Measurements from ENCODE around the gene PIK3CA. TPM values are rescaled to one million over a fixed set of nuclear protein-coding genes. Genes with fewer than 3 reads are reported as not detected.
A peak's percentile ranks its signal among the peaks of the same experiment; 100 is the strongest.

Gene PIK3CA
- total RNA-seq, 2 donors from 2014 or later: 6.3 to 11.7 TPM

DNA sequence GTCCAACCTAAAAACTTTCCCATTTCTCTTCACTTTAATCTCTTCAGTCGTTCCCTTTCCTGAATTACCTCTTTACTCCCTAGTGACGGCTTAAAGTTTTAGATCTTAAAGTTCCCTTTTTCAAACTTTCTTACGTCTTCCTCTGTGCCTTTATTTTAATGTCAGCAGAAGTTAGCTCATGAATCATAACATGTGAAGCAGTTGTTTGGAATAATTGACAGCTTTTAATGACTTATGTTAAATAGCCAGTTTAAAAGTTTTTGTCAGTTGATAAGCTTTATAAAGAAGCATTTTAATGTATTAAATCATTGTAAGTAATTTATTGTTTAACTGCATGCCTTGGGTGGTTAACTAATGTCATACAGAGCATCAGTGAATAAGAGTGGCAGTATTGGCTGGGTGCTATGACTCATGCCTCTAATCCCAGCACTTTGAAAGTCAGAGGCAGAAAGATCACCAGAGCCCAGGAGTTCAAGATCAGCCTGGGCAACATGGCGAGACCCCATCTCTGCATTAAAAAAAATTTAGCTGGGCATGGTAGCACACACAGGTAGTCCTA is 33.9 kb downstream of the PIK3CA start:
- H3K27ac ChIP-seq: no peak overlapping the region

DNA sequence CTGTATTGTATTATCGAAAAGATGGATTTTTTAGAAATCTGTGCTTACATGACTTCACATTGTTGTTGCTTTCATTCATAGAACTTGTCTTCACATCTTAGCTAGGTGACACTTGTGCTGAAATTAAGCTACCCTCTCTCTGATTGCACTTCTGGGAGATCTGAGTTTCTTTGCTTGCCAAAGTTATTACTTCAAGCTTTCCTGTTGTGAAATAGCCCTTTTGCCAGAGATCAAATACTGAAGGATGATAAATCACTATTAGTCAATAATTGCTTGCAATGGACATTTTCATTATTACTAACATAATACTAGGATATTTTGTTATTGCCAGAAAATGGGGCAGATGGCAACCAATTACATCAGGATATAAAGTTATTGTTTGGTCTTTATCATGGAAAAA is 34.7 kb downstream of the PIK3CA start:
- Histone ChIP-seq H3K36me3 (replicated peaks in 1 of 2; ENCODE audit: insufficient read depth in 1 of 2, low read depth in 2 of 2) (no peaks in the 10 kb centered on the region), H3K27me3 (no peaks in the 10 kb centered on the region), H3K9me3 (no peaks in the 10 kb centered on the region), H3K27ac (no peak overlapping the region), H3K4me3 (no peak overlapping the region), H3K4me1 (peaks cover 53% of the 10 kb centered on the region)
- DNase-seq (no peak), ATAC-seq (no peak)
- TF ChIP-seq POLR2A (IDR thresholded peaks at IDR 0.05): no peak
- TF ChIP-seq, protein P1, sequence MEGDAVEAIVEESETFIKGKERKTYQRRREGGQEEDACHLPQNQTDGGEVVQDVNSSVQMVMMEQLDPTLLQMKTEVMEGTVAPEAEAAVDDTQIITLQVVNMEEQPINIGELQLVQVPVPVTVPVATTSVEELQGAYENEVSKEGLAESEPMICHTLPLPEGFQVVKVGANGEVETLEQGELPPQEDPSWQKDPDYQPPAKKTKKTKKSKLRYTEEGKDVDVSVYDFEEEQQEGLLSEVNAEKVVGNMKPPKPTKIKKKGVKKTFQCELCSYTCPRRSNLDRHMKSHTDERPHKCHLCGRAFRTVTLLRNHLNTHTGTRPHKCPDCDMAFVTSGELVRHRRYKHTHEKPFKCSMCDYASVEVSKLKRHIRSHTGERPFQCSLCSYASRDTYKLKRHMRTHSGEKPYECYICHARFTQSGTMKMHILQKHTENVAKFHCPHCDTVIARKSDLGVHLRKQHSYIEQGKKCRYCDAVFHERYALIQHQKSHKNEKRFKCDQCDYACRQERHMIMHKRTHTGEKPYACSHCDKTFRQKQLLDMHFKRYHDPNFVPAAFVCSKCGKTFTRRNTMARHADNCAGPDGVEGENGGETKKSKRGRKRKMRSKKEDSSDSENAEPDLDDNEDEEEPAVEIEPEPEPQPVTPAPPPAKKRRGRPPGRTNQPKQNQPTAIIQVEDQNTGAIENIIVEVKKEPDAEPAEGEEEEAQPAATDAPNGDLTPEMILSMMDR (IDR thresholded peaks at IDR 0.05): no peak
- WGBS, 2 donors: 91% methylated on average over 1 of the region's 1 CpG
- intact Hi-C loops (cut with DNase I): no loop called here

More for the DNA sequence above, 33.9 kb downstream of the PIK3CA start:
- intact Hi-C loops (cut with DNase I): no loop called here
- no peak for ATAC-seq
- Histone ChIP-seq H3K4me1 (peaks cover 53% of the 10 kb centered on the region), H3K4me3 (no peak overlapping the region), H3K27me3 (no peaks in the 10 kb centered on the region), H3K36me3 (replicated peaks in 1 of 2; ENCODE audit: insufficient read depth in 1 of 2, low read depth in 2 of 2) (no peaks in the 10 kb centered on the region), H3K9me3 (no peaks in the 10 kb centered on the region)
- DNase-seq: no peak
- WGBS, 2 donors: 77 to 86% methylated on average over 4 of the region's 4 CpGs
- TF ChIP-seq, protein P1 (IDR thresholded peaks at IDR 0.05): no peak
- no peak for TF ChIP-seq POLR2A (IDR thresholded peaks at IDR 0.05)

GRCh38 chr3:179184826-179185225 is 36.7 kb downstream of the PIK3CA start:
- no peaks in the 10 kb centered on the region for H3K9me3 ChIP-seq
- no peak for TF ChIP-seq POLR2A (IDR thresholded peaks at IDR 0.05)
- TF ChIP-seq, protein P1 (IDR thresholded peaks at IDR 0.05): no peak
- no peaks in the 10 kb centered on the region for H3K27me3 ChIP-seq
- WGBS, 2 donors: 58 to 87% methylated on average over 1 of the region's 1 CpG
- H3K36me3 ChIP-seq (replicated peaks in 1 of 2; ENCODE audit: insufficient read depth in 1 of 2, low read depth in 2 of 2): no peaks in the 10 kb centered on the region
- no peak overlapping the region for H3K27ac ChIP-seq
- intact Hi-C loops (cut with DNase I): no loop called here
- DNase-seq (no peak), ATAC-seq (no peak)
- H3K4me1 ChIP-seq: peaks cover 48% of the 10 kb centered on the region
- H3K4me3 ChIP-seq: no peak overlapping the region

DNA sequence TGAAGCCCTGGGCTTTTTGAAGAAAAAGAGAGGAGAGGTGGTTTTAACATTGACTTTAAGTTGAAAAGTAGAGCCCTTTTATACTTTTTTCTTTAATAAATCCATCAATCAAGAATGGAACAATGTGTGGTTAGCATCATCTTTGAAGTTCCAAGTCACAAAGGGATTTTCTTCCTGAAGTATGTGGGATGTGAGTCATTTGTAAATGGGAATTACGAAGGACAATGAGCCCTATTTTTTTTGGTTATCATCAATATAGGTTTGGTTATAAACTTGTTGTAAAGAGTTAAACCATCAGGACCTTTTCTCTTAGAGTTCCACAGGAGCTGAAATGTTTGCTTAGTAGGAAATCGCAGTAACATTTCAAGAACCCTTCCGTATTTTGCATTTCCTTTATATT is 38.3 kb downstream of the PIK3CA start:
- intact Hi-C loops (cut with DNase I): no loop called here
- DNase-seq (no peak), ATAC-seq (no peak)
- no peaks in the 10 kb centered on the region for H3K27me3 ChIP-seq
- H3K4me3 ChIP-seq: no peak overlapping the region
- H3K36me3 ChIP-seq (replicated peaks in 1 of 2; ENCODE audit: insufficient read depth in 1 of 2, low read depth in 2 of 2): no peaks in the 10 kb centered on the region
- no peaks in the 10 kb centered on the region for H3K9me3 ChIP-seq
- WGBS, 2 donors: 92 to 94% methylated on average over 3 of the region's 3 CpGs
- TF ChIP-seq, protein P1 (IDR thresholded peaks at IDR 0.05): no peak
- TF ChIP-seq POLR2A (IDR thresholded peaks at IDR 0.05): no peak
- H3K27ac ChIP-seq: no peak overlapping the region
- peaks cover 36% of the 10 kb centered on the region for H3K4me1 ChIP-seq

GRCh38 chr3:179189759-179190158 is 41.6 kb downstream of the PIK3CA start:
- ATAC-seq (no peak), DNase-seq (peak in 1 of 4 donors; percentile 5)
- Histone ChIP-seq H3K4me1 (peaks cover 11% of the 10 kb centered on the region), H3K27ac (no peak overlapping the region), H3K4me3 (no peak overlapping the region), H3K9me3 (no peaks in the 10 kb centered on the region), H3K27me3 (no peaks in the 10 kb centered on the region), H3K36me3 (replicated peaks in 1 of 2; ENCODE audit: insufficient read depth in 1 of 2, low read depth in 2 of 2) (no peaks in the 10 kb centered on the region)
- 40 to 44% methylated on average over 3 of the region's 3 CpGs for WGBS, 2 donors
- TF ChIP-seq POLR2A (IDR thresholded peaks at IDR 0.05): no peak
- TF ChIP-seq, protein P1 (IDR thresholded peaks at IDR 0.05): no peak
- intact Hi-C loops (cut with DNase I): no loop called here
